Stimulated activated CD4-positive, alpha-beta T cell treated with anti-CD3 and anti-CD28 coated beads, Interleukin-15, amount 100 ng/mL, for 24 hours (primary cell): ENCODE results near the gene CTSD.

ENCODE experiments used
- DNase-seq: peaks from one replicate; pipeline ENCODE4 v3.0.0-alpha.2; 2020

CTSD gene

DNA sequence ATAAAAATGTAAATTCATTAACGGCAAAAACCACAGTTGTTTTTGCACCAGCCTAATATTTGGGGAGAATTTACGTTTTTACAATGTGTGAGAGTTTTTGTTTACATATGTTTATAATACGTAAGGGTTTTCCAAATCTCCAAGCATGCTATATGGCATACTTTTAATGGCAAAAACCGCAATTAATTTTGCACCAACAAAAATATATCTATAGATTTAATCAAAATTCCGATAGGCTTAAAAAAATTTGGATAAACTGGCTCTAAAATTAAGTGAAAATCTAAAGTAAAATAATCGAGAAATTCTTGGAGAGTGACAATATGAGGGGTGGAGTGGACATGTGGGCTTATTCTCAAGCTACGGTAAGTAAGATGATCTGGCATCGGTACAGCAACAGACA is 43.9 kb downstream of the CTSD start:
- no peak for DNase-seq

DNA sequence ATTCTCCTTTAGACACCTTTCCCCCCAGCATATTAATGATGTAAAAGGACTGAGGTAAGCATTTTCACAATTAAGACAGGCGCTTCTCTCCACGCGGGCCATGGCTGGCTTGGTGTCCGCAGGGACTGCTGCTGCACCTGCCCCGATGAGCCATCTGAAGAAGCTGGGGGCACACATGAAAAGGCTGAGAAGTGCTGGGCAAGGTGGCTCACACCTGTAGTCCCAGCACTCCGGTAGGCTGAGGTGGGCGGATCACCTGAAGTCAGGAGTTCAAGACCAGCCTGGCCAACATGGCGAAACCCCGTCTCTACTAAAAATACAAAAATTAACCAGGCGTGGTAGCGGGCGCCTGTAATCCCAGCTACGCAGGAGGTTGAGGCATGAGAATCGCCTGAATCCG is 45.4 kb downstream of the CTSD start:
- DNase-seq = no peak

DNA sequence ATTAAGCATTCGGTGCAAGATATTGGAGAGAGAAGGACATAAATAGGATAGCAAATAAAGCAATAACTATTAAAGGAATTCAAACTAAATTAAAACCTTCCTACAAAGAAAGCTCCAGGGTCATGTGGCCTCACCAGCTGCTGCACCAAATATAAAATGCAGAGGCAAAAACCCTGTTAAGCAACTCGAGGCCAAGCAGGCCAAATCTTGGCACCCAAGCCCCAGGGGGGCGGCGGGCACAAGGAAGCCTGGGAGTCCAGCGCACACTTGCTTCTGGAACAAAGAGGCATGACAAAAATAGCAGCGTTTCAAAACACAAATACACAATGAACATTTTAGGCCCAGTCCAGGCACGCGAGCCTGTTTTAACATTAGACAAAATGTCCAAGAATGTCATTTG is 46.0 kb downstream of the CTSD start:
- DNase-seq = no peak

DNA sequence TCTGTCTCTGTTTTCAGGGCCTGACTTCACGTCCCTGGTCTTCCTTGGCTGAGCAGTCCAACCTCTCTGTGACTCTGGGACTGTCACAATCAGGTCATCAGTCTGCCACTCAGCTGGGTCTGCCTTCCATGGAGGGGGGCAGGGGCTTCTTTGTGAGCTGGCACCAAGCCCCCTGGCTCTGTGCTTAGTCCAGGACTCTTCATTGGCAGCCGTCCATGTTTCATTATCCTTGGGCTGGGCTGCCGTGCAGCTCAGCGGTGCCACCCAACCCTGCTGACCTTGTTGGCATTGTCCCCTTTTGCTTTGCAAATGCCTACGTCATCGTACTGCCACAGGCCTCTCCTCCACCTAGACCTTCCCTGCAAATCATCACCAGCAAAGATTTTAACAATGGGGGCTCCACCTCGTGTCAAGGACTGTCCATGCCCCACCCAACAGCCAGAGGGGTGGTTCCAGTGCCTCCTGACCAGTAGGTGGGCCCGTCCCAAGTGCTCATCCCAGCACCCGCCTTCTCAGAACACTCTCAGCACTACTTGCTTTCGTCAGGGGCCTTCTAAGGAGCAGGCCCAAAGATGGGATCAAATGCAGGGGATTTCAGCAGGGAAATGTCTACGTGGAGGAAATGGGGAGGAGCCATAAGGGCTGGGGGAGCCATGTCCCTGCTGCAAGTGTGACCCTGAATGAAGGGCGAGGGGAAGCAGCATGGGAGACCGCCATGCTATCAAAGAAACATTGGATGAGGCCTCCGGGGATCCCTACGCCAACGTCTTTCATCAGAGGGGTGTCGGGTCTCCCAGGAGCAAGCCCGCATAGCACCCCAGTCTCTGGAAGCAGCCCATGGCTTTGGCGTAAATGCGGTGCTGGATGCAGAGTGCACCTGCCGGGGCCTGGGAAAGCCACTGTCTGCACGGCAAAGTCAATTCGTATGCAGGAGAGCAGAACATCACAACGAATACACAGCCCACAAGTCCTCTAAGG is 48.5 kb downstream of the CTSD start:
- no peak for DNase-seq

DNA sequence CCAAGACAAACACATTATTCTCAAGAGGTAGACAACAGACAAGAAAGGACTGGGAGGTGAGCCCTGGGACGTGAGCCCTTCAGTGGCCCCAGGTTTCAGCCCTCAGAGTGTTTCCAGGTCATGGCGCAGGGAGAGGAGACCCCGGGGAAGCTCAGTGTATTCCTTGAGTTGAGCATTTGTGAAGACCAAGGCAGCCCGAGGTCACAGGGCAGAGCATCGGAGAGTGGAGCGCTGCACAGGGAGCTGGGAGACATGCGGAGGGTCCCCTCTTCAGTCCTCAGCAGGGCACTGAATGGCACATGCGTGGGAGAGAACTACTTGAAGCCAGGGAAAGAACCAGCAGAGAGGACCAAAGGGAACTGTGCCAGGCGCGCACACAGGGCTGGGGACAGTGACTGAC is 55.0 kb downstream of the CTSD start:
- DNase-seq = no peak

DNA sequence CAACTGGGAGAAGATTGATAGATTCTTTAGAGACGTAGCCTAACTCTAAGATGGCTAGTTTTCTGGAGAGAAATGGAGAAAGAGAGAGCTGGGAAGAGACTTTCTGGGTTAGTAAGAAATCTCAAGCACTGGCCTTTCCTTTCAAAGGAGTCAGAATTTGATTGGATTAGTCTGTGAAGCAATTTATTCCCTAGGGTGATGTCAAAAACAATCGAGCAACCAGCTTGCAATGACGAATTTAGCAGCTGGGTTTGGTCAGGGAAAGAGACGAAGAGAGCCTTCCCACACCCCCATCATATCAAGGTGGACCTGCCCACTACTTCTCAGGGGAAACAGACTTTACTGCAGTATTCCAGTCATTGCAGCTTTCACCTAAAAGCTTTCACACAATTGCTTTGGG is 56.0 kb downstream of the CTSD start:
- DNase-seq = no peak

DNA sequence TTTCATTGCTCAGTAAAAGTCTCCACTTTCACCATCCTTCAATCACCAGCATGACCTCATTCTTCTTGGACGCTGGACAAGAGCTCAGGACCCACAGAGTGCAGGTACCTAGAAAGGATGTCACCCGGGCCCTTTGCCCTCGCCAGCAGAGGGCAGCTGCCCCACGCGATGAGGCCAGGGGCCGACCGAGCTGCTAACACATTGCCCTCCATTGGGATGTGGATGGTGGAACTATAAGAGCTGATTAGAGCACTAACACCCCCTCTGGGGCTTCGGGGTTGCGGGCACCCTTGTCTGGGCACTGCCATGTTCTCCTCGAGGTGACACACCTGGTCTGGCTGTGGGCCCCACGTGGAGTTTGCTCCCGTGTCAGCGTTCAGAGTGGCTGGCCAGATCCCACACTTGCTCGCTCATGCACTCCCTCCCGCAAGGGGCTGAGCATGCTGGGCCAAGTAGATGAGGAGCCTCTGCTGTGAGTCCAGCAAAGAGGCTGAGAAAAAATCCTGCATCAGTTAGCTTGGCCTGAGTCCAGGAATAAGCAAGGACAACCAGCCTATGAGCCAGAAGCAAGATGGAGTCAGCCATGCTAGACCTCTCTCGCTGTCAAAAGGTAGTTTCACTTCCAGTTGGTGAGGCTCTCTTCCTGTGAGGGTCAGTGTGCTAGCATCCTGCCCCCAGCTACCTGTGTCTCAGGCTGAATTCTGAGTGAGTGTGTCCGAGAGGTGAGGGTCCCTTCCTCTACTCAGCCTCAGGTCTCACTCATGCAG is 56.9 kb downstream of the CTSD start:
- DNase-seq = no peak

DNA sequence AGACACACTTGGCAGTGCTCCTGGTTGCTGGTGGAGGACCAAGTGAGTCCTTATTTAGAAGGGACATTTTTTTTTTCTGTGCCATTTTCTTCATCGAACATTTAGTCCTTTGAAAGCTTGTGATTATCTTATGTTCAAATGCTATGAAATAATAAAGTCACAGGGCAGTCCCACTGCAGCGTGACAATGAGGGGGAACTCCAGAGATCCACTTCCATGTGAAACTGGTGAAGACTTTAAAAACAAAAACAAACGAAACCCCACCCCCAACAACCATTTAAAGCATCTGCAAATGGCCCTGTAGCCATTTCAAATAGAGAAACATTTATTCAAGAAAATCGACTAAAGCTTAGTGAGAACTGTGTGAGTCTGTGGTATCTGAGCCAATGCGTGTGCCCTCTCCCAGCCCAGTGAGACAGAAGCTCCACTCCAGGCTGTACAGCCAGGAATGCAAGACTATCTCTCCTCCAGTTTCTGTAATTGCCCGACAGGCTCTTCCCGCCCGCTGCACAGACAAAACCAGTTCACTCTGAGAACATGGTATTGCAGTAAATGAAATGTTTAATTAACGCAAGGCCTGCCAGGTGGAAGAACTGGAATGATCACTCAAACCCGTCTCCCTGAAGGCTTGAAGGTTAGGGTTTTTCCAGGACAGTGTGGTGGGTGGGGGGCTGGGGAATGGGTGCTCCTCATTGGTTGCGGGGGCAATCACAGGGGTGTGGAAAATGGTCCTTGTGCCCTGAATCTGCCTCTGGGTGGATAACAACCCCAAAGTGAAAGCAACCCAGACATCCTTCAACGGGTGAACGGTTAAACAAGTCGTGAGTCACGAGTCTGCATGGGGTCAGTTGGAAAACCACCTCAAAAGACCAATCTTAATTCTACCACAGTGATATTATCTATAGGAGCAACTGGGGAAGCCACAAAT is 58.3 kb downstream of the CTSD start:
- DNase-seq = no peak

DNA sequence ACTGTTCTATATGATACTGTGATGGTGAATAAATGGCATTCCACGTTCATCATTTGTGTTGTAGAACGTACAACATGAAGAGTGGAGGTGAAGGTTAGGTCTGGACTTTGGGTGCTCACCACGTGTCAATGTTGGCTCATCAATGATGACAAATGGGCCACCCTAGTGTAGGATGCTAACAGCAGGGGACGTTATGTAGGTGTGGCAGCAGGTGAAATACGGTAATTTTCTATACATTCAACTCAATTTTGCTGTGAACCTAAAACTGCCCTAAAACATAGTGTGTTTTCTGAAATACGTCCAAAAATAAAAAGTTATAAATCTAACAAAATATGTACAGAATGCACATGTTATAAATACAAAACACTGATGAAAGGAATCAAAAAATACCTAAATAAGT is 60.6 kb downstream of the CTSD start:
- no peak for DNase-seq
